ENCODE results near the gene JPH2.

The JPH2 gene

DNA sequence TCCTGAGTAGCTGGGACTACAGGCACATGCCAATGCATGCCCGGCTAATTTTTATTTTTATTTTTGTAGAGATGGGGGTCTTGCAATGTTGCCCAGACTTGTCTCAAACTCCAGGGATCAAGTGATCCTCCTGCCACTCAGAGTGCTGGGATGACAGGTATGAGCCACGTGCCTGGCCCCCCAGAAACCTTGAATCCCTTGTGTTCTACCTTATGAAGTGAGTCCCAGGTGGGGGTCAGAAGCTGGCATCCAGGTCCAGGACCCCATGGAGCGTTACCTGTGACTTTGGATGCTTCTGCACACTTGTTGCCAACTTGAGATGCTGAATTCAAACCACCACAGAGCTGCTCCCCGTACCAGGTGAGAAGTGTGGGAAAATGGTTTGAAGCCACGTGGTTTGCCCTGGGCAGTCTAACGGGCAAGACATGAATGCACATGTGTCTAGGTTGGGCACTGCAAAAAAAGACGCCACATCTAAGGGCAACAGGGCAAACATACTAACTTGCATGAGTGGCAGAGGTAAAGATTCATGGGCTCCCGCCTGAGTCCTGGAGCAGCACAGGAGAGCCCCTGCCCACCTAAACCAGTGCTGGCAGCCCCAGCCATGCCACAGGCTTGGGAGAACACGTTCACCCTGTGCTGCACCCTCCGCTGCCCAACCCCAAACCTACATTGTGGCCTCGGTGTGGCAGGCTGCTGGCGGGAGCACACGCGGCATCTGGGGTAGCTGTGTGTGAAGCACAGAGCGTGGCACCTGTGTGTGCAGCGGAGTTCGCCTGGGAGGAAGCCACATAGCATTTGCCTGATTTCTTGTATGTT is 101.2 kb downstream of the JPH2 start:
- TF ChIP-seq, protein P1, sequence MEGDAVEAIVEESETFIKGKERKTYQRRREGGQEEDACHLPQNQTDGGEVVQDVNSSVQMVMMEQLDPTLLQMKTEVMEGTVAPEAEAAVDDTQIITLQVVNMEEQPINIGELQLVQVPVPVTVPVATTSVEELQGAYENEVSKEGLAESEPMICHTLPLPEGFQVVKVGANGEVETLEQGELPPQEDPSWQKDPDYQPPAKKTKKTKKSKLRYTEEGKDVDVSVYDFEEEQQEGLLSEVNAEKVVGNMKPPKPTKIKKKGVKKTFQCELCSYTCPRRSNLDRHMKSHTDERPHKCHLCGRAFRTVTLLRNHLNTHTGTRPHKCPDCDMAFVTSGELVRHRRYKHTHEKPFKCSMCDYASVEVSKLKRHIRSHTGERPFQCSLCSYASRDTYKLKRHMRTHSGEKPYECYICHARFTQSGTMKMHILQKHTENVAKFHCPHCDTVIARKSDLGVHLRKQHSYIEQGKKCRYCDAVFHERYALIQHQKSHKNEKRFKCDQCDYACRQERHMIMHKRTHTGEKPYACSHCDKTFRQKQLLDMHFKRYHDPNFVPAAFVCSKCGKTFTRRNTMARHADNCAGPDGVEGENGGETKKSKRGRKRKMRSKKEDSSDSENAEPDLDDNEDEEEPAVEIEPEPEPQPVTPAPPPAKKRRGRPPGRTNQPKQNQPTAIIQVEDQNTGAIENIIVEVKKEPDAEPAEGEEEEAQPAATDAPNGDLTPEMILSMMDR (IDR thresholded peaks at IDR 0.05; ENCODE audit: low read depth, low read length), result no peak
- DNase-seq (ENCODE audit: extremely low read depth, low read depth), result no peak

DNA sequence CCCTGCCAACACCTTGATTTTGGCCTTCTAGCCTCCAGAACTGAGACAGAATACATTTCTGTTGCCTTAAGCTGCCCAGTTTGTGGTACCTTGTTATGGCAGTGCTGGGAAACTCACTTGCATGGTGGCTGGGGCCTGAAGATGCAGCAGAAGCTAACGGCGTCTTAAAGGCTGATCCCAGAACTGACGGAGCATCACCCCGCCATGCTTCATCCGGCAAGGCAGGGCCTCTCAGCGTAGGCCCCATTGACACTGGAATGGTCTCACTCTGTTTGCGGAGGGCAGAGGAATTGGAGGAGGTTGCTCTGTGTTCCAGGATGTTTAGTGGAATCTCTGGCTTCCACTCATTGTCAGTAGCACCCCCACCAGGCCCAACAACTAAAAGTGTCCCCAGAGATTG is 102.1 kb downstream of the JPH2 start:
- TF ChIP-seq, protein P1 (IDR thresholded peaks at IDR 0.05; ENCODE audit: low read depth, low read length), result no peak
- no peak for DNase-seq (ENCODE audit: extremely low read depth, low read depth)

DNA sequence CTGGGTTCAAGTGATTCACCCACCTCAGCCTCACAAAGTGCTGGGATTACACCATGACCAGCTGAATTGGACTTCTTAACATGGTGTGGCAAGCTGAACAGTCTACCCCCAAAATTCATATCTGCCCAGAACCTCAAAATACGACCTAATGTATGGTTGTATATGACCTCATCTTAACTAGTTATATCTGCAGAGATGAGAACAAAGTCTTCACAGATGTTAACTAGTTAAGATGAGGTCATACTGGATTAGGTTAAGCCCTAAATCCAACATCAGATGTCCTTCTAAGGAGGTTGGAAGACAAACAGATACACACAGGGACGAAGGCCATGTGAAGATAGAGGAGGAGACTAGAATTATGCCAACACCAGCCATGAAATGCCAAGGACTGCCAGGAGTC is 102.5 kb downstream of the JPH2 start:
- no peak for DNase-seq (ENCODE audit: extremely low read depth, low read depth)
- TF ChIP-seq, protein P1 (IDR thresholded peaks at IDR 0.05; ENCODE audit: low read depth, low read length), result no peak

DNA sequence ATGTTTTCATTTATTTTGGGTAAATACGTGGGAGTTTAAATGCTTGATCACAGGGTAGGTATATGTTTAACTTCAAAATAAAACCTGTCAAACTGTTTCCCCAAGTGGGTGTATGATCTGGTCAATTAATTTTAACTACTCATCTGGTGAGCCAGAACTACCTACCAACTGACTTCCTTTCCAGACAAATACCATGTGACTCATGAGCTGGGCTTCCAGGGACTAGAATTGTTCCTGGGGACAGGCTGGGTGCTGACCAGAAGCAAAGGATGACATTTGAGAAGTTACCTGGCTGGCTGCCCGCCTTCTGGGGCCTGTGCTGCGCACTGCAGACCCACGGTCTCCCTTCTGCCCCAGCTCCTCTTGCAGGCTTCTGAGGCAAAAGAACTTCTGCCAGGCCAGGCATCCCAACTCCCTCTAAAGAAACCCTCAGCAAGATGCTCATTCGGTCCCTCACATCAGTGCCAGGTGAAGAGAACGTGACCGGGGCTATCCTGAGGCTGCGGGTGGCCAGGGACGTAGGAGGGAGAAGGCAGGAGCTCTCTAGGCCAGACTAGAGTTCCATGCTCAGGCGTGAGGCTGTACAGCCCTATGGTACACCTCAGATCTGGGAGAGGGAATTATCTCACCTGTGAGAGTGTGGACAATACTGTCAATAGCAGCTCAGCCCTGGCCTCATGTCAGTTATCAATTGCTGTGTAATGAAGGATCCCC is 103.6 kb downstream of the JPH2 start:
- peak; percentile 20 for DNase-seq (ENCODE audit: extremely low read depth, low read depth)
- TF ChIP-seq, protein P1 (IDR thresholded peaks at IDR 0.05; ENCODE audit: low read depth, low read length), result no peak

DNA sequence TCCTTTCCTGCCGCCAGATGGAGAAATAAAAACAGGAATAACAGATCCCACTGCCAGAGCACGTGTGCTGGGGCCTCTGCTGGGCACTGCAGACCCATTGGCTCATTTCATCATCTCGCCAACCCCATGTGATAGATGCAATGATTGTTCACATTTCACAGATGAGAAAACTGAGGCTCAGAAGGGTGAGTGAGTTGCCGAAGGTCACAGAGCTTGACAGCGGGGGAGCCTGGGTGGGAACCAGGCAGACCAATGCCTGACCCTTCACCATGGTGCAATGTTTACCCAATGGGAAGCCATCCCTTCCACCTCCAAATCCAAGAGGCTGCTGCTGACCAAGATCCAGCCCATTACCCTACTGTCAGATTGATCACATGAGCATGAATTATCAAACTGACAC is 105.1 kb downstream of the JPH2 start:
- TF ChIP-seq, protein P1 (IDR thresholded peaks at IDR 0.05; ENCODE audit: low read depth, low read length), result no peak
- no peak for DNase-seq (ENCODE audit: extremely low read depth, low read depth)

DNA sequence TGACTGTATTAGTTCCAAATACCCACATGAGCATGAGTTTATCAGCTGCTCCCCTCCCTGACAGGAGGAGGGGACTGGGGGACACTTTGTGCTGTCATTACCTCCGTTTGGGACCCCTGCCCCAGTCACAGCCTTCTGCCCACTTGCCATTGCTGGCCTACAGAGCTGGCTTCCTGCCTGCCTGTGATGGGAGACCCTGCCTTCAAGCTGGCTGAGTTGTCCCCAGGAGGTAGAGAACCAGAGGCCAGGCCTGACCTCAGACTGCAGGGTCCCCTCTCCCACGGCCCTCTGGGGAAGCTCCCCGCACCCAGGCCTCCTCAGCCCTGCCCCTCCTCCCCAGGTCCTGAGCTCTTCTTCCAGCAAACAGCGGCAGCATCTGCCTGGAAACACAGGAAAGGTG is 105.5 kb downstream of the JPH2 start:
- TF ChIP-seq, protein P1 (IDR thresholded peaks at IDR 0.05; ENCODE audit: low read depth, low read length), result no peak
- DNase-seq (ENCODE audit: extremely low read depth, low read depth), result no peak

DNA sequence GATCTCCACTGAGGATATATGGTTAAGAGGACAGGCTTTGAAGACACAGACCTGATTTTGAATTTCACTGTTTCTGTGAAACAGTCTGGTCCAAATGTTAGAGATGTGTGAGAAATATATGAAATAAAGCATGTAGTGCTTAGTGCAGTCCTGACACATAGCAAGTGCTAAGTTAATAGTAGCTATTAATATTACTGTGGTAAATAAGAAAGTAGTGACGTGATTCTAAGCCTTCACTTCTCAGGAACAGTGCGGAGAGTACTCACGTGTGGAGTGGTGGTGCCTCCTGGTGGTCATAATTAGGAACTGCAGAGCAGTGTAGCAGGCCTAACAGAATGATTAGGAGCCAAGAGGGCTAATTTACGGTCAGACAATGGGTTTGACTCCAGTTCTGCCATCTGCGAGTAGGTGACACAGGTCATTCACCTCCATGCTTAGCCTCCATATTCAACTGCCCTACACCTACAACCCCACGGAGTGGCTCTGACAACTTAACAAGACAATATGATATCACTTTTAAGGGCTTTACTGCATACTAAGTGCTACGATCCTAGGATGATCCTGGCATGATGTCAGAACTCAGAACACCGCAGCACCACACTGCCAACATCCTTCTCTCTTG is 106.2 kb downstream of the JPH2 start:
- TF ChIP-seq, protein P1 (IDR thresholded peaks at IDR 0.05; ENCODE audit: low read depth, low read length), result peak; percentile 97
- peak; percentile 35 for DNase-seq (ENCODE audit: extremely low read depth, low read depth)

All from AG09319 (cell line).